Occipital lobe (tissue), 2 donors: ENCODE data around the gene SBSN. TPM values are rescaled to one million over a fixed set of nuclear protein-coding genes. Genes with fewer than 3 reads are reported as not detected.
A peak's percentile ranks its signal among the peaks of the same experiment; 100 is the strongest.

Experiments
- DNase-seq: peaks from one replicate; lab custom pipeline; 2025; lab: John Stamatoyannopoulos, UW
- total RNA-seq: library from RNA; depleted of rRNA; stranded (reverse); fragments of >200 nt; gene quantifications from one replicate; pipeline ENCODE4 v1.2.3, GENCODE V29; 2014

Gene SBSN
- total RNA-seq, 1 donor from 2014 or later, result not detected

DNA sequence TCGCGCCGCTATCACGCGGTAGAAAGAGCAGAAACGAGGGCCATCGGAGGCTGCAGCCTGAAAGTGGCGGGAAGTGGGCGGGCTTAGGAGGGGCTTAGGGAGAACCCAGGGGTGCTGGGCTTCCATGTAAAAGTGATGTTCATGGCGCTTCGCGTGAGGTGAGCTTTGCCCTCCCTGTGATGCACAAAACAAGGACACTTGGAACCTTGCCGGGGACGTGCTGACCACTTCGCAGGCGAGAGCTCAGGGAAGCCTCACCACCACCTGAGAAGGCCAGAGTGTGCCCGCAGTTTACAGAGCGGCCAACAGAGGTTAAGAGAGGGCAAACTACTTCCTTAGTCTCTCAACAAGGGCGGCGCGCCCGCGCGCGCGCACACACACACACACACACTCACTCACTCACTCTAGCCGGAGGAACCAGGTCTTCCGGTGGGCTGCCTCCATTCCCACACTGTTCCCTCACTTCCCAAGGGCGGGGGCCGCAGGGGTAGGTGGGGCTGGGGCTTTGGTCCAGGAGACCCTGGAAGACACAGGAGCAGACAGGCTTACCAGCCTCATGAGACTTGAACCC is 5.8 kb upstream of the SBSN start:
- DNase-seq, result no peak

DNA sequence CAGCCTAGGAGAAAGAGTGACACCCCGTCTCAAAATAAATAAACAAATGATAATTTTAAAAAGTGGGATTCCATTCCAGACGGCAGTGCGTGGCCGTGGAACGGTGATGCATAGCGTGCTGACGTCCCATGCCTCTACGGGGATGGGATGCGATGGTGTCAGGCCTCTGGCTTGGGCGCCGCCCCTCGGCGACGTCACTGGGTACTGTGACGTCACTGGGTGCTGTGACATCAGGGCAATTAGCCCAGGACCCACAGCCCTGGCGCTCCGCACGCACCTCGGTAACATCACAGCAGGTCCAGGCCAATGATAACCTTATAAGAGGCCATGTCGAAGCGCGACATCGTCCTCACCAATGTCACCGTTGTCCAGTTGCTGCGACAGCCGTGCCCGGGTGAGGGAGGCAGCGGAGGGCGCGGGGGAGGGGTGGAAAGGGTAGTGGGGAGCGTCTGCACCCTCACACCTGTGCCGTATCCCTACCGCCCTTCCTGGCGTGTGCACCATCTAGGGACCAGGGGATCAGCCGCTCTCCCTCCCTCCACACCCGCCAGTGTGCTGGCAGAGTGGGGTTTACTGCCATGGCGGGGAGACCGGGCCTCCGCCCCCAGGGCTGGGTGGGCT is 5.2 kb upstream of the SBSN start, which contains the start of gene GAPDHS:
Gene GAPDHS, plus strand, starts transcription at position 256 of the 621 bp plus-strand sequence. Its CDS starts 72 bp downstream, at position 328.
- DNase-seq, result no peak

DNA sequence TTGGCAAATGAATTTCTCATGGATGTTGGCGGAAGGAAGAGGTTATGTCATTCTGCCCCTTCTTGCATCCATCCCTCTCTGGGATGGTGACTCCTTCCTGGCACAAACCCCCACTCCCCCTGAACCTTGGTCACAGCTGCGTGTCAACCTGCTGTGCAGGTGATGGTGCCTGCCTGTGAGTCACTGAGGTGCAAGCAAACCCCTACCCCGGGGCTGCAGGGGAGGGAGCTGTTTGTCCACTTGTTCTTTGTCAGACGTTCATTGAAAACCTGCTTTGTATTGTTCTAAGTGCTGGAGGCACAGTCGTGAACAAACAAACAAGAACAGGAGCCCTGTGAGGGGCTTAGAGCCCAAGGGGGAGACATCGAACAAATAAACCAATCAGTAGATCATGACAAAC is 3.2 kb upstream of the SBSN start:
- DNase-seq, result no peak

DNA sequence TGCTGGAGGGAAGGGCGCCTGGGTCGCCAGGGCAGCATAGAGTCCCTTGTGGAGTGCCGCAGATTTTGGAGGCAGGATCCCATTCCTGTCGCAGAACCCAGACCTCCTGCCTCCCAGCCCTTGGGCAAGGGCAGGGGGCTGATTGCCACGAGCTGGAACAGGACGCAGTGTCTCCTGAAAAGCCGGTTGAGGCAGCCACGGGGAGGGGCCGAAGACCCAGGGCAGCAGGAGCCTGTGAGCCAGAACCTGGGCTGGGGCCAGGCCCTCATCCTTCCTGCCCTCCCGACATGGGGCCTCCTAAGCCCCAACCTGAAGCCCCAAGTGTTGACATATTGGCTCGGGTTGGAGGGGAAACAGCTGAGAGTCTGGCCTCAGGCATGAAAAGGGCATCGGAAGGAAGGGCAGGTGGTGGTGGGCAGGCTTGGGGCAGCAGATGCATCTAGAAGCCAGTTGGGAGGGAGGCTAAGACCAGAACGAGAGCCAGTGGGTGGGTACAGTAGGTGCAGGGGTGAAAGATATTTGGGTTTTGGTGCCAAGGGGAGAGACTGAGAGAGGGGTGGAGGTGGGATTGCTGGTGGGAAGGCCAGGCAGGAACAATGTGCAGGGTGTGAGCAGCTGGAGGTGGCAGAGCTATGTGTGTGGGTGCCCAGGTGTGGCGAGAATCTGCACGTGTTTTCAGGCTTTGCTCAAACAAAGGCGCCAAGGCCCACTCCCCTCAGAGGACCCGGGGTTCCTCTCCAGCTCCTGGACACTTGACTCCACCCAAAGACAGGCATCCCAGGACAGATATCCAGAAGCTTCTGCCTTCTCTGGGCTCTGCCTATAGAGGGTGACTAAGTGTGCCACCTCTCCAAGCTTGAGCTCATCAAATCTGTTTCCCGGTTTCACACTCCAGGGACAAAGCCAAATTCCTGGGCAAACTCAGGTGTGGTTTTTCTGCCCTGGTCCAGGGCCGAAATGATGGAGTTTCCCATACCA is 1.4 kb upstream of the SBSN start:
- no peak for DNase-seq

DNA sequence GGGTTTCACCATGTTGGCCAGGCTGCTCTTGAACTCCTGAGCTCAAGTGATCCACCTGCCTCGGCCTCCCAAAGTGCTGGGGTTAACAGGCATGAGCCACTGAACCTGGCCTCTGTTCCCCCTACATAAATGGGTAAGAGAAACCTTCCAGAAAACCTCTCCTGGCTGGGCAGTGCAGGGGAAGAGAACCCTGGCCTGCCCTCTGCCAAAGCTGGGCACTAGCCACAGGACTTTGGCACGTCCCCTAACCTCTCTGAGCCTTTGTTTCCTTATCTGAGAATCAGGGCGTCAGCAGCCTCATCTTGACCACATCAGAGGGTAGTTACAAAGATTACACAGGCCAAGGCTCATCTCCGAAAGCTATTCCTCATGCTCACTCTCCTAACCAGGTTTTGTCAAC is 2.2 kb downstream of the SBSN start:
- no peak for DNase-seq

DNA sequence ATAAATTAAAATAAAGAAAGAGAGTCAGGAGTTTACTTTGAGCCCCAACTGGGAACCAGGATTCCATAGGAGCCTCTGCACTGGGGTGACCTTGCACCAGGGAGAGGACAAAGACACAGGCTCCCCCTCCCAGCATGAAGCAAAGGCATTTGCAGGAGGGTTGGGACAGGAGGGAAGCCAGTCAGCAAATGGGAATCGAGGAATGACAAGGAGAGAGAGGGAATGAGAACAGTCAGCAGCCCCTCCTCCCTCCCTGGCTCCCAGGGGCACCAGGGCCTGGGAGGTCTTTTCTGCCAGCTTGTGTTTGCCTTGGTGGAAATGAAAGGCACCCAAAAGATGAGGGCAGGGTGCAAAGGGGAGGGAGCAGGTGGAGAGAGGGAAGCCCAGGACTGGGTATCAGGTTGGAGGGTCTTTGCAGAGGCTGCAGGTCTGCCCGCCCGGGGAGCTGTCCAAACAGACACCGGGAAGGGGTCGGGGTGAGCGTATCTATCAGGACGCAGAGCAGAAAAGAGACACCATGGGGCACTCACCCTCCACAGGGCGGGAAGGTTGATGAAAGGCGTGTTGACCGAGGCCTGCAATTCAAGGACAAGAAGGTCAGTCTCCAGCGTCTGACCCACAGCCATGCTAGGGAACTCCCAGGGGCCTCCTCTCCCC is 3.8 kb downstream of the SBSN start:
- DNase-seq, result no peak

DNA sequence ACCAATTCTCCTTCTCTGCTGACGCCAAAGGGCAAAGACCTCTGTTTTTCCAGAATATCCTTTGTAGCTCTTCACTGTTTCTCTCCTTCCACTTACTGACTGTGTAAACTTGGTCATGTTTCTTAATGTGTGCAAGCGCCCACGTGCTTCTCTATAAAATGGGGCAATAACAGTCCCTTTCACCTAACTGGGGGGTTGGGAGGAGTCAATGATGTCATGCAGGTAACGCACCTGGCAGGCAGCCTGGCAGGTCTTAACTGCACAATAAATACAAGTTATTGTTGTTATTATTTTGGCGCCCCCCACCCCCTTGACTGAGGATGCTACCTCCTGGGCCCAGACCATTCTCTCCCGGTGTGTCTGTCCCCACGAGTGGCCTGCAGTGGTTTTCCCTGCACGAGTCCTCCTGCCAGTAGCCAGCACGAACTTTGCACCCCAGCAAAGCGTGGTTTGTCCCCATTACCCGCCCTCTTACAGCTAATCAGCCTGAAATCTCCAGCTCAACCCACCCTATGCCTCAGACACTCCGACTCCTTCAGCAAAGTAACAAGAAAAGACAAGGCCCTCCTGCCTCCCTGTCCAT is 5.3 kb downstream of the SBSN start:
- no peak for DNase-seq

DNA sequence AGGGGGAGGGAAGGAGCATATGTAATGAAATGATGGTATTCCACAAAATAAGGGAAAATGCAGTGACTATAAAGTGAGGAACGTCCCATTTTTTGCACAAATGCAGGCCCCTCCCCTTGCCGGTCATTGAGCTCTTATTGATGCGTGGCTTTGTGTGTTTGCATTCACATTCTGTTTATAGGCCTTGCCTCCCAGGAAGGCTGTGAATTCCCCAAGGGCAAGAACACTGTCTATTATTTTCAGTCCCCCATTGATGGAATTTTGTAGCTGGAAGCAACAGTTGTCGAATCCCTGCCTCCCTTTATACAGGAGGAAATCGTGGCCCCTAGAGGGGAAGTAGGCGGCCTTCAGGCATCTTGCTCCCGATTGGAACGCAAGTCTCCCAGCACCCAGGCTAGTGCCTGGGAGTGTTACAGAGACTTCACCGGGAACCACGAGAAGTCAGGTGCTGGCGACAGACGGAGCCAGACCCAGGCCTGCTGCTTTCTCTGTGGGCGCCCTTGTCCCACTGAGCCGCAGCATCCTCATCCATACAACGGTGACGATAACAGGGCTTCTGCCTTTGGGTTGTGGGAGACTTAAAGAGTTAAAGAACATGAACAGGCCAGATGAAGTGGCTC is 6.9 kb downstream of the SBSN start:
- DNase-seq, result no peak

DNA sequence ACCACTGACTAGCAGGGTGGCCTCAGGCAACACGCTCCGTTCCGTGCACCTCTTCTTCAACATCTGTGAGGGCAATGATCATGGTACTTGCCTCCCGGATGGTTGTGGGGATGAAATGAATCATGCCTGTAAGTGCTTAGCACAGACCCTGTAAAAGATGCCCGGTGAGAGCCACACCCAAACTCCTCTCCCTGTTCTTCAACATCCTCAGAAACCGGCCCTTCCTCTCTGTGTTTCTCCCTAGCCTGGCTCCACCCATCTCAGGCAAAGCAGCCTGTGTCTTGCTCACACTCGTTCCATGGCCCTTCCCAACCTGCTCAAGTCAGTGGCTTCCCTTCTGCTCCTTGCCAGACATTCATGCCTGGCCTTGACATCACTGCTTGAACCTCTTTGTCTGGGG is 8.8 kb downstream of the SBSN start:
- no peak for DNase-seq

DNA sequence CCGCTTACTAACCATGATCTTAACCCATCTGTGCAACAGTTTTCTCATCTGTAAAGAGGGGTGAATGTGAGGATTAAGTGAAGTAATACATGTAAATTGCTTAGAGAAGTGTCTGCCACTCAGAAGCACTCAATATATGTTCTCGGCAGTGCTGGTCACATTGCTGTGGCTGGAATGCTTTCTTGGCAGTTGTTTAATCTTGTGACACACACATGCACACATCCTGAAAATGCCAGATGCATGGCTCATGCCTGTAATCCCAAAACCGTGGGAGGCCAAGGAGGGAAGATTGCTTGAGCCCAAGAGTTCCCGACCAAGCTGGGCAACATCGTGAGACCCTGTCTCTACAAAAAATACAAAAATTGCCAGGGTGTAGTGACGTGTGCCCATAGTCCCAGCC is 9.8 kb downstream of the SBSN start:
- no peak for DNase-seq

DNA sequence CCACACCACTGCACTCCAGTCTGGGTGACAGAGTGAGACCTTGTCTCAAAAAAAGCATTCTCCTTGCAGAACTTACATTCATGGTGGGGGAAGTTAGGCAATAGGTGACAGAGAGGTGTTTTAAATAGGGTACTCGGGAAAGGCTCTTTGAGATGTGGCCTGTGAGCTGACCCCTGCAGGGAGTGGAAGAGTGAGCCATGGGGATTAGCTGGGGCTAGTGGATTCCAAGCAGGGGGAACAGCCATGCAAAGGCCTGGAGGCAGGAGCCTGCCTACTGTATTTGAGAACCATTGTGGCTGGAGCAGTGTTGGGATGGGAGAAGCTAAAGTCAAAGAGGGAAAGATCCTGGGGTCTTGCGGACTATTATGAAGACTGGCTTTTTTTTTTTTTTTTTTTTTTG is 10.8 kb downstream of the SBSN start:
- no peak for DNase-seq

DNA sequence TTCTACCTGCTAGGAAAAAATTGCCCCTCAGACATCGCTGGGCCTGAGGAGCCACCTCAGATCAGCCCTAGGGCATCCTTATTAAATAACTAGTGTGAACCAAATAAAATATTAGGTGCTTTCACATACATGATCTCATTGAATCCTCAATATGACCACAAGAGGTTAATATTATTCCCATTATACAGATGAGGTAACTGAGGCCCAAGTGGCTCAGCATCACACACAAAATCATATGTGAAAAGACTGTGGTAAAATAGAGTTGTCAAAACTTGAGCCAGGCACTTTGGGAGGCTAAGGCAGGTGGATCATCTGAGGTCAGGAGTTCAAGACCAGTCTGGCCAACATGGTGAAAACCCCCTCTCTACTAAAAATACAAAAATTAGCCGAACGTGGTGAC is 11.8 kb downstream of the SBSN start:
- DNase-seq, result no peak

DNA sequence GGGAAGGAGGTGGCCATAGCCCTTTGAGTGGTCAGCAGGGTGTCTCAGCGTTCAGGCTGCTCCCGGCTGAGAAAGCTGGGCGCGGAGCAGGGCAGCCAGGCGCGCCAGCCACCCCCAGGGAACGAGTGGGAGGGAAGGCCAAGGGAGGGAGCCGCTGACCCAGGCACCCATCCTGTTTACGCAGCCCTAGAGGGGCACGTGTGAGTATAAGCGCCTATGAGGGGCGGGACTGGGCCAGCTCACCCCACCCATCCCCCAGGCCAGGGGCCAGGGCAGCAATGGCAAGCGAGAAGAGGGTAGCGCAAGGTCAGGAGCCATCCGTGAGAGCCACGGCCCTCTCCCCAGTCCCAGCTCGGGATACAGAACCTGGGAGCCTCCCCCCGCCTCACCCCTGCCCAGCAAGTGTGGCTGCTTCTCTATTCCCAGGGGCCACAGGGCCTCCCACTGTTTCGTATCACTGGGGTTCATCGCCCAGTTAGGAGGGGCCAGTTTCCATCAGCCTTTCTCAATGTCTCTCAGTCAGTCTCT is 13.8 kb downstream of the SBSN start:
- DNase-seq, result no peak

DNA sequence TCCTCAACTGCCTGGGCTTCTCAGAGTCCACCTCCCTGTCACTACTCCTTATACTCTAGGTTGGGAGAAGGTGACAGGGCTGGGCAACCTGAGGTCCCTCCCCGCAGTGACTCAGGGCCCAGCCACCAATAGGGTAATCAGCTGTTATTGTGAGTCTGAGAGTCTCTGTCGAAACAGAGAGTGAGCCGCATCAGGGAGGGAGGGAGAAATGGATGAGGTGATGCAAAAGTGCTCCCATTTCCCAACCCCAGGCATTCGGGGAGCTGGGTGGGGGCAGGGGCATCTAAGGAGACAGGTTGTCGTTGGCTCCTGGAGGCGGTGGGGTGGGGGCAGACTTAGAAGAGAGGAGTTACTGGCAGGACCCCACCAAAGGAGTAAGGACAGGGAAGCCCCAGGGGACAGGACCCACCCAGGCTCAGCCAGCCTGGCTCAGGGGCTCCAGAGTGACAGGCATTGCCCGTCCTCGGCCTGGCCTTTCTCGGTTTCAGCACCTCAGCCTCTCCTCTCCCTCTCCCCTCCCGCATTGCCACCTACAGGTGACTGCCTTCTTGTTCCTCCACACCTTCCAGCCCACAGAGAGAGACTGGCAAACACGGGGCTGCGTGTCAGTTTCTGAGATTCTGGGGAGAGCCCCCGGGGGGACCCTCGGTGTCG is 14.4 kb downstream of the SBSN start, which contains the start of gene DMKN:
Gene DMKN, minus strand, starts transcription at position 22 of the 654 bp plus-strand sequence. CDS start 174 bp downstream, outside the sequence.
- no peak for DNase-seq

DNA sequence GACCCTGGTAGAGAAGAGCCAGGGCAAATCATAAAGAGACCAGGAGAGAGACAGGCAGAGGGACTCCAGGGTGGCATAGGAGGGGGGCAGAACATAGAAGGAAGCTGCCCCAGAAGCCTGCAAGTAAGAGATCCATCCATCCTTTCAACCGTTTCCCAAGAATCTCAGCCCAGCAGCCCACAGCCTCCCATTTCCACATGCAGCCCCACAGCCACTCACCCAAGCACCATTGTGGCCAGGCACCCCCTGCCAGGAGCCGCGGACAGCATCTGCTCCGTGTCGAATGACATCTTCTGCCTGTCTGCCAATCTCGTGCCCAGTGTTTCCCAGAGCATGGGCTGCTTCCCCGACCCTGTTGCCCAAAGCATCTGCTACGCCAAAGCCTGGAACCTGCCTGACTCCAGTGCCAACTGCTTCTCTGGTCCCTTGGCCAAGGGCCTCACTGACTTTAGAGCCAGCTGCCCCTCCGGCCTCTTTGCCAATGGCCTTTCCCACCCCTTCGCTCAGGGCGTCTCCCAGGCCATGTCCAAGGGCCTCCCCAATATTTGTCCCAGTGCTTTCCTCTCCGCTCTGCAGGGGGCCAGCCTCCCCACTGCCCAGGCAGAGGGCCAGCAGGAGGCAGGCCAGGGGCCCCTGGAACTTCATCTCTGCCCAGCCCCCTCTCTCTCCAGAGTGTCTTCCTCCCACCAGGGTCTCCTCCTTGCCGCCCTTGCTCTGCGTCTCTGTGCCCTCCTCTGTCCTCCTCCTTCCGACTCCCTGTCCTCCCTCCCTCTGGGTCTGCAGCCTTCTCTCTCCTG is 15.1 kb downstream of the SBSN start:
- DNase-seq, result no peak

DNA sequence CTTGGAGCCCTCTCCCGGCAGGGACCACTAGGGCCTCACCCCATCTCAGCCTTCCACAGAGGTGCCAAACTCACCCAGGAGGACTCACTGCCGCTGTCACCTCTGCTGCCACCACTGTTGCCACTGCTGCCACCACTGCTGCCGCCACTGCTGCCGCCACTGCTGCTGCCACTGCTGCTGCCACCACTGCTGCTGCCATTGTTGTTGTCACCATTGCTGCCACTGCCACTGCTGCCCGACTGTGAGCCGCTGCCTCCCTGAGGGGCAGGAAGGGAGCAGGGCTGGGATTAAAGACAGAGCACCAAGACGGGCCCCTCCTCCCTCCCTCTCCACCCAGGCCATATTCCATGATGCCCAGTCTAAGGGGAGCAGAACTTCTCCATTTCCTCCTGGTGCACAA is 16.8 kb downstream of the SBSN start:
- DNase-seq, result no peak

DNA sequence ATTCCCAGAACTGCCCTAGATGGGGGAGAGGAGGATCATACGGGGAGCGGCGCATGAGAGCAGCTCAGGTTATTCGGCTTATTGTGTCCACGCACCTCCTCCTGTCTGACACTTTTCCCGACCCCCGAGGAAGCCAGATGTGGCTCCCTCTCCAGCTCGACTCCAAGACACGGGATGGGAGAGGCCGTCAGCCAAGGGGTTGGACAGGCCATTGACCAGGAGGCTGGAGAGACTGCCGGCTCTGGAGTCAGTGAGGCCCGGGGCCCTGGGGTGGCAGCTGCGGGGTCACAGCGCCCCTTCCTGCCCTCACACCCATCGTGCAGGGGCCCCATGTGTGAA is 17.5 kb downstream of the SBSN start:
- DNase-seq, result no peak

DNA sequence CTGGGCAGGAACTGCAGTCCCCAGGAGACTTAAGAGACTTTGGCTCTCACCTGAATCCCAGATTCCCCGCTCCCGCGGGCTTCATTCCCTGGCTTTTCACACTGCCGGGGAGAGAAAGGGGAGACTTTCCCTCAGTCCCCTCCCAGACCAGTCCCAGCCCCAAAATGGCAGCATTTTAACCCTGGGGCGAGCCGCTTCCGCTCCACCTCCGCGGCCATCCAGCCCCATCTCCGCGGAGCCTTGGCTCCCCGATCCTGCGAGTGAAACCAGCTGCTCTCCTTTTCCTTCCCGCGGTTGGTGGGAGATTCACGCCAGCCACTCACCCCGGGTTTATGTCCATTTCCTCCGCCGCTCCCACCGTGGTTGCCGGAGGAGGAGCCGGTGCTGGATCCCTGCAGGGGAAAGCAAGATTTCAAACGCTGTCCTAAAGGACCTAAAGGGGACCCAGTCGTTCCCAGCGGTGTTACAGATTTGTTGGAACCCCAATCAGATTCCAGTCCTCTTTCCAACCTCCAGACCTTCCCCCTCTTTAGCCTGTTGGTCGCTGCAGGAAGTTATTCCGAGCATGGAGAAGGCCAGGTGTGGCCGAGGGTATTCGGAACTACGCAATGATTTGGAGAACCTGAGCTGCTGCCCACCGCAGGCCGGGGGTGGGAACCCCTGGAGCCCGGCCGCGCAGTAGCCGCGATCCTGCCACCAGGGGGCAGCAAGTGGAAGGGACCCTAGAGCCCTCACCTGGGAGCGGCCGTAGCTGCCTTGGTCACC is 18.1 kb downstream of the SBSN start:
- peak; percentile 29 for DNase-seq
